Keratinocyte (primary cell): ENCODE data around the gene LTBR. TPM values are rescaled to one million over a fixed set of nuclear protein-coding genes. Genes with fewer than 3 reads are reported as not detected.

Experiments used
- DNase-seq: peaks from one replicate; pipeline ENCODE4 v3.0.0-alpha.2; 2011; ENCODE audit warnings: low read depth, missing footprints, low spot score
- FAIRE-seq: peaks from 2 replicates; lab custom pipeline; 2011; peaks lifted over from hg19 to GRCh38; lab: Jason Lieb, UNC
- H2AFZ ChIP-seq: 2 replicates; pipeline ENCODE4 v1.6.0; 2012; ENCODE audit warnings: low read length, control low read depth, inconsistent platforms; ENCODE audit not compliant: control insufficient read depth
- H3K27ac ChIP-seq: 2 replicates; pipeline ENCODE4 v1.5.1; 2011; ENCODE audit warnings: low read length; ENCODE audit not compliant: control insufficient read depth, insufficient read depth
- H3K27me3 ChIP-seq: 3 replicates; pipeline ENCODE4 v1.6.0; 2011; ENCODE audit warnings: low read length; ENCODE audit not compliant: control insufficient read depth, insufficient read depth; ENCODE audit errors: extremely low read depth
- H3K36me3 ChIP-seq, 2 experiments: 2 replicates in 1 of 2; 3 replicates in 1 of 2; pipeline ENCODE4 v1.5.1; 2011; ENCODE audit warnings: low read length in 2 of 2, mild to moderate bottlenecking in 1 of 2; ENCODE audit not compliant: control insufficient read depth in 2 of 2, insufficient read depth in 2 of 2; ENCODE audit errors: extremely low read depth in 1 of 2
- H3K4me1 ChIP-seq: 3 replicates; pipeline ENCODE4 v1.5.1; 2011; ENCODE audit warnings: low read length; ENCODE audit not compliant: control insufficient read depth, insufficient read depth; ENCODE audit errors: extremely low read depth
- H3K4me2 ChIP-seq: 3 replicates; pipeline ENCODE4 v1.6.0; 2011; ENCODE audit warnings: low read depth, low read length; ENCODE audit not compliant: control insufficient read depth, insufficient read depth; ENCODE audit errors: extremely low read depth
- H3K4me3 ChIP-seq, 3 experiments: fragments of 200-600 bp in 1 of 3; sonication (generic) in 1 of 3; 2 replicates in 2 of 3; 3 replicates in 1 of 3; pipeline ENCODE4 v1.5.1; 2011 to 2016; ENCODE audit warnings: low read length in 3 of 3, mild to moderate bottlenecking in 3 of 3, control low read depth in 2 of 3, inconsistent platforms in 1 of 3, low read depth in 1 of 3, mixed read lengths in 1 of 3, mixed run types in 1 of 3, moderate library complexity in 1 of 3; ENCODE audit not compliant: control insufficient read depth in 2 of 3, insufficient read depth in 2 of 3; ENCODE audit errors: extremely low read depth in 1 of 3
- H3K79me2 ChIP-seq: 2 replicates; pipeline ENCODE4 v1.6.0; 2012; ENCODE audit warnings: low read length; ENCODE audit not compliant: control insufficient read depth, insufficient read depth
- H3K9ac ChIP-seq: 3 replicates; pipeline ENCODE4 v1.6.0; 2011; ENCODE audit warnings: low read length; ENCODE audit not compliant: control insufficient read depth, insufficient read depth; ENCODE audit errors: extremely low read depth
- H3K9me1 ChIP-seq: 3 replicates; pipeline ENCODE4 v1.6.0; 2011; ENCODE audit warnings: low read length; ENCODE audit not compliant: control insufficient read depth, insufficient read depth; ENCODE audit errors: extremely low read depth
- H3K9me3 ChIP-seq: 2 replicates; pipeline ENCODE4 v1.5.1; 2012; ENCODE audit warnings: low read depth, low read length; ENCODE audit not compliant: control insufficient read depth
- H4K20me1 ChIP-seq: 3 replicates; pipeline ENCODE4 v1.6.0; 2011; ENCODE audit warnings: low read length; ENCODE audit not compliant: control insufficient read depth, insufficient read depth; ENCODE audit errors: extremely low read depth
- CTCF ChIP-seq, 3 experiments: IDR thresholded peaks in 1 of 3; conservative IDR thresholded peaks in 1 of 3; optimal IDR thresholded peaks in 1 of 3; 2 replicates in 2 of 3; 3 replicates in 1 of 3; pipeline versions ENCODE3 to v1.5.1; 2011; ENCODE audit warnings: low read length in 3 of 3, mild to moderate bottlenecking in 3 of 3, moderate library complexity in 2 of 3, control low read depth in 1 of 3, inconsistent platforms in 1 of 3; ENCODE audit not compliant: insufficient read depth in 2 of 3; ENCODE audit errors: extremely low read depth in 1 of 3
- EZH2 ChIP-seq: IDR thresholded peaks from one replicate; pipeline ENCODE4 v1.6.1; 2012; ENCODE audit warnings: inconsistent platforms, mild to moderate bottlenecking, low read length, moderate library complexity
- dilution Hi-C: fragments of 300-500 bp; cut with MboI; formaldehyde crosslinking; loops from one replicate; pipeline ENCODE4 v1.7.0; 2020; ENCODE audit warnings: low sequenced_read_pairs; ENCODE audit not compliant: extremely low pct_ligation_motif_present
- polyA plus RNA-seq, 5 experiments: library from polyadenylated mRNA; depleted of rRNA in 3 of 5; stranded (reverse) in 3 of 5; stranded (forward) in 1 of 5; unstranded in 1 of 5; fragments of >200 nt; gene quantifications; 1 replicate in 1 of 5; 2 replicates in 3 of 5; 3 replicates in 1 of 5; pipeline versions ENCODE4 v1.2.1 to v1.2.3, GENCODE V29; 2011 to 2012; ENCODE audit warnings: missing spikeins in 2 of 5, low read depth in 1 of 5, low replicate concordance in 1 of 5

The LTBR gene
- polyA plus RNA-seq, 1 donor (not counting 4 experiments of a cell fraction or from before 2014, with no cell fraction given), result 42.7 TPM

GRCh38 chr12:6424866-6425265, 40.9 kb downstream of the LTBR start:
- TF ChIP-seq EZH2, result no peak
- TF ChIP-seq CTCF (optimal IDR thresholded peaks at IDR 0.05 in 1 of 3, IDR thresholded peaks at IDR 0.05 in 1 of 3, conservative IDR thresholded peaks at IDR 0.05 in 1 of 3; ENCODE audit: extremely low read depth in 1 of 3, insufficient read depth in 2 of 3, low read length in 3 of 3), result no peak
- no peaks in the 10 kb centered on the region for H3K36me3 ChIP-seq

GRCh38 chr12:6425590-6426531, 41.9 kb downstream of the LTBR start:
- Histone ChIP-seq H3K4me1 (peaks cover 8% of the 10 kb centered on the region), H2AFZ (no peak overlapping the region), H3K4me3 (no peak overlapping the region), H3K9me3 (no peaks in the 10 kb centered on the region), H3K9me1 (no peaks in the 10 kb centered on the region), H3K9ac (no peak overlapping the region), H3K27ac (no peak overlapping the region), H3K4me2 (no peak overlapping the region), H3K27me3 (no peaks in the 10 kb centered on the region), H3K79me2 (no peaks in the 10 kb centered on the region), H4K20me1 (no peaks in the 10 kb centered on the region), H3K36me3 (no peaks in the 10 kb centered on the region)
- DNase-seq (no peak), FAIRE-seq (no peak)
- TF ChIP-seq CTCF (optimal IDR thresholded peaks at IDR 0.05 in 1 of 3, IDR thresholded peaks at IDR 0.05 in 1 of 3, conservative IDR thresholded peaks at IDR 0.05 in 1 of 3; ENCODE audit: extremely low read depth in 1 of 3, insufficient read depth in 2 of 3, low read length in 3 of 3) (no peak), EZH2 (no peak)
- dilution Hi-C loops, result no loop called here

More at GRCh38 chr12:6424866-6425265, 40.9 kb downstream of the LTBR start:
- Histone ChIP-seq H3K4me1 (no peaks in the 10 kb centered on the region), H3K79me2 (no peaks in the 10 kb centered on the region), H2AFZ (no peak overlapping the region), H3K4me2 (no peak overlapping the region), H3K9me1 (no peaks in the 10 kb centered on the region), H3K9ac (no peak overlapping the region), H3K27ac (no peak overlapping the region), H3K27me3 (no peaks in the 10 kb centered on the region), H4K20me1 (no peaks in the 10 kb centered on the region), H3K4me3 (no peak overlapping the region), H3K9me3 (no peaks in the 10 kb centered on the region)
- FAIRE-seq (no peak), DNase-seq (no peak)
- dilution Hi-C loops, result no loop called here
